ENCODE measurements around the gene GCHFR.

Gene GCHFR

DNA sequence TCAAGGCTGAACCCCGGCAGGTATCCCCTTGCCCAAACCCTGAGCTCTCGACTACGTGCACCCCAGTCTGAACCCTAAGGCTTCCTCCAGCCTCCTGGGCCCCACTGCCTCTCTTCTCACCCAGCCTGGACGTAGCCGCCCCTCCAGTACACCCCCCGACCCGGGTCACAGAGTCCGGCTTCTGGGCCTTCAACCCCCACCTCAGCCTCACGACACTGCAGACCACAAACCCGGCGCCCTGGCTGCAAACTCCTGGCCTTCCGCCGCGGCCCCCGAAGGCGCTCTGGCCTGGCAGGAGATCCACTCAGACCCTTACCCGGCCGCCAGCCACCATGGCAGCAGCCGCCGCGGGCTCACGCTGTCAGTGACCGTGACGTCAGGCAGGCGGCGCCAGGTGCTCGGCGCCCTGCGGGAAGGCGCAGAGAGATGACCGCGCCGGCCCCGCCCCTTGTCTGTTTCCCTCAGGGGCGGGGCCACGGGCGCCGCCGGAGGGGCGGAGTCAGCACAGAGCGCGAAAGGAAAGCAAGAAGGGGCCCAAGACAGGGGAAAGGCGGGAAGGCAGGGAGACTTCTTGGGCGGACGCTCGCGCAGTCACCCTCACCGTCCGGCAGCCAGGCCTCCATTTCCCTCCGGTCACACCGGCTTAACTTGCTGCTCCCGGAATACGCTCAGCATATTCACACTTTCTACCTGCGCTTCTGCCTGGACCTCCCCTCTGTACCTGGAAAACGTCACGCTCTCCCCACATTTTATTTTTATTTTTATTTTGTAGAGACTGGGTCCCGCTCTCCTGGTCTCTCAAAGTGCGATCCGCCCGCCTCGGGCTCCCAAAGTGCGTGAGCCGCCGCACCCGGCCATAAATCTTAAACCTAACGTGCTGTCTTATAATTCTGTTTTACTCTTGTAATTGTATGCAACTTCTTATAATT is 8.7 kb upstream of the GCHFR start, which contains the start of gene RMDN3:
Gene RMDN3, minus strand, starts transcription at position 372 of the 929 bp plus-strand sequence. CDS start 471 bp downstream, outside the sequence.
- peak; percentile 84 for DNase-seq (ENCODE audit: low spot score)

DNA sequence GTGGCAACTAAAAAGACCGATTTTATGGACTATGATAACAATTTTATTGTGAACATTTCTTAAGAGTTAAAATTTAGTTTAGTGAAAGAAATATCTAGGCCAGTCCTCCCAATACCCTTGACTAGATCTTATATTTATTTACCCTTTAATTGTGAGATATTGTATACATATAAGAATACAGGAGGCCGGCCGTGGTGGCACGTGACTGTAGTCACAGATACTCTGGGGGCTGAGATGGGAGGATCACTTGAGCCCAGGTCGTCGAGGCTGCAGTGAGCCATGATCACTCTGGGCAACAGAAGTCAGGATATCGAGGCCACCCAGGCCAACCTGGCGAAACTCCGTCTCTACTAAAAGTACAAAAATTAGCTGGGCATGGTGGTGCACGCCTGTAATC is 8.1 kb upstream of the GCHFR start:
- DNase-seq (ENCODE audit: low spot score), result no peak

DNA sequence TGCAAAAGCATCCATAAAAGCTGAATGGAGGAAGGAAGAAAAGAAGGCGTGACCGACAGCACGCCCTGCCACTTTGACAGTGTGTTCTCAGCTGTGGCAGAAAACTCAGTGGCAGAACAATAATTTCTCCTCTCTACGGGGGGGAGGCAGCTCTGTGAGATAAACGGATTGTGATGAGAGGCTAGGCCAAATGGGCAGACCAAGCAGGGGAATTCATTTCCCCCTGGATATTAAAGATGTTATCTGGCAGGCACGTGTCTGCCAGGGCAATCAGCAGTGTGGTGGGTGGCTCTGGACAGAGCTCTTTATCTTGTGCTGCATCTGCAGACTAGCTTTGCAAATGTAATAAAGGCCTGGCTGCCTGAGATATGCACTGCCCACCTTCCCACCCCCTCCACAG is 6.9 kb upstream of the GCHFR start:
- DNase-seq (ENCODE audit: low spot score), result no peak

DNA sequence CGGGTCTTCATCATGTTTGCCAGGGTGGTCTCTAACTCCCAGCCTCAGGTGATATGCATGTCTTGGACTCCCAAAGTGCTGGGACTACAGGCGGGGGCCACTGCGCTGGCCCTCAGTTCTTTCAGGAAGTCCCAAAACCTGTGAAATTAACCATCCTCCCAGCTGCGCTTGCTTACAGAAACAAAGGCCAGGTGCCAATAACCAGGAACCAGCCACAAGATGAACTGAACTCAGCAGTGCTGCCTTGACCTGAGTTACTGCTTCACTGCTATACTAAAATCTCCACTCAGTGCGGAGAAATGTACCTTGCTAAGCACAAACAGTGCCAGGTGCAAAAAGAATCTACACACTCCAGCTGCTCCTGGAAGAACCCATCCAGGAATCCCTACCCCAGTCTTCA is 3.9 kb upstream of the GCHFR start:
- no peak for DNase-seq (ENCODE audit: low spot score)

DNA sequence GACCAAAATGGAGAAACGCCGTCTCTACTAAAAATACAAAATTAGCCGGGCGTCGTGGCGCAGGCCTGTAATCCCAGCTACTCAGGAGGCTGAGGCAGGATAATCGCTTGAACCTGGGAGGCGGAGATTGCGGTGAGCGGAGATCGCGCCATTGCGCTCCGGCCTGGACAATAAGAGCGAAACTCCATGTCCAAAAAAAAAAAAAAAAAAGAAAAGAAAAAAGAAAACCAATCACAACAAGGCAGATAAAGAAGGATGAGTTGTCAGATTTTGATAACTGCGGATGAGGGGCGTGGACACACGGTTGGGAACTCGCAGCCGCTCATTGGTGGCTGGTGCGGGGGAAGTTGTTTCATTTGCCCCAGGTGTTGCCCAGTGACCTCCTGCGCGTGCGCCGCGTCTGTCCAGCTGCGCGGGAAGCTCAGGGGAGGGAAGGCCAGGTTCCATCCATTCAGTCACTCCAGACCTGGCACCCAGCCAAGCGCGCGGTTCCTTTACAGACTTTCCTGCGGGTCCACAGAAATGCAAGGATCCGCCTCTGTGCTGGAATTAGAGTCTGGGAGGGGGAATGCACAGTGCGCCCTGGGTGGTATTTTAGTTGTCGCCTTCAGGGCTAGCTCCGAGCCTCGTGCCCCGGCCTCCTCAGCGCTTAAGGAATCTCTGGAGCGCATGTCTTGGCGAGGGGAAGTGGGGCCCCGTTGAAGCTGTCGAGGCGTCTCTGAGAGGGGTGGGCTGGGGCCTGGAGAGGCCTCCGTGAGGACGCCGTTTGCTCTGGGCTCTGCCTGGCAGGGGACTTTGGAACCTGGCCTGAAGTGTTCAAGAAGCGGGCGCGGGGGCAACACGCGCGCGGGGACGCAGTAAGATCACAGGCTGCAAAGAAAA is 708 bp upstream of the GCHFR start:
- DNase-seq (ENCODE audit: low spot score), result peak; percentile 87

DNA sequence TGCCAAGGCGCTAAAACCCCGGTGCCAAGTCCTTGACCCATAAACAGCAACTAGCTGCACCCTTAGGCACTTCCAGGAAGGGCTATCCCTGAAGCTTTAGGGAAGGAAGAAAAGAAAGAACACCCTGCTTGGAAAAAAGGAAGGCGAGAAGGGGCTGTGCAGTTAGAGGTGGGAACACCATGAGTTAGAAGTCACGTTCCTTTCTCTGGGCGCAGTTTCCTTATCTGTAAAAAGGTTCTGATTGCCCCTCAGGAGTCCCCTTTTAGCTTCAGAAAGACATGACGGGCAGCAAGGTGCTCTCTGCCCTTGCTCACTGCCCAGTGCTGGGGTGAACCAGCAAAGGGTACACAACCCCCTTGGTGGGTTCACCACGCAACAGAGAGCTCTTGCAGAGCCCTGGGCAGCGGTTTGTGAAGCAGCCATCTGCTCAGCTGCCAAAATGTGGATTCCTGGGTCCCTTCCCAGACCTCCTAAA is 798 bp downstream of the GCHFR start:
- DNase-seq (ENCODE audit: low spot score), result no peak

DNA sequence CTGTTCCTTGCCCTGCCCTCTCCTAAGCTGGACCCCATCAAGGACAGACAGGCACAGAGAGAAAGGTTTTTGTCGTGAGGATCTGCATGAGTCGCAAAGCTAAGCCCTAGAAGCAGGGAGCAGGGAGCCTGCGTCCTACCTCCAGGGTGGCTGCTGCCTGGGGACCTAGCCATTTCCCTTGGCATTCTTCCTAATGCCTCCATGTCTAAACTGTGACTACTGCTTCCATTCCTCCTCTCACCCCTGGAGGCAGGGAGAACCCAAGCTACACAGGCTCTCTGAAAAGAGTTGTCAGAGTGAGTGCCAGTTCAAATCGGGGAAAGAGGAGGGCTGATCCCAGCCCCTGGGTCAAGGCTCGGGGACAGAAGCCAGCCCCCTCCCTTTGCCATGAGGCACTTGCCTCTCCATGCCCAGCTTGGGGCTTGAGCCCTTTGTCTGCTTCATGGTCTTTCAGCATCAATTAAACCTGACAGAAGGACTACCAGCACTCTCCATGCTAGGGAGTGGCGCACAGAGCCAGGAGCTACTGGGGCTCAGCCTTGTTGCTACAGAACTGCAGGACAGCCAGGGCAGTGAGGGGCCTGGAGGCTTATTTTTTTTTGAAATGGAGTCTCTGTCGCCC is 2.4 kb downstream of the GCHFR start:
- no peak for DNase-seq (ENCODE audit: low spot score)

DNA sequence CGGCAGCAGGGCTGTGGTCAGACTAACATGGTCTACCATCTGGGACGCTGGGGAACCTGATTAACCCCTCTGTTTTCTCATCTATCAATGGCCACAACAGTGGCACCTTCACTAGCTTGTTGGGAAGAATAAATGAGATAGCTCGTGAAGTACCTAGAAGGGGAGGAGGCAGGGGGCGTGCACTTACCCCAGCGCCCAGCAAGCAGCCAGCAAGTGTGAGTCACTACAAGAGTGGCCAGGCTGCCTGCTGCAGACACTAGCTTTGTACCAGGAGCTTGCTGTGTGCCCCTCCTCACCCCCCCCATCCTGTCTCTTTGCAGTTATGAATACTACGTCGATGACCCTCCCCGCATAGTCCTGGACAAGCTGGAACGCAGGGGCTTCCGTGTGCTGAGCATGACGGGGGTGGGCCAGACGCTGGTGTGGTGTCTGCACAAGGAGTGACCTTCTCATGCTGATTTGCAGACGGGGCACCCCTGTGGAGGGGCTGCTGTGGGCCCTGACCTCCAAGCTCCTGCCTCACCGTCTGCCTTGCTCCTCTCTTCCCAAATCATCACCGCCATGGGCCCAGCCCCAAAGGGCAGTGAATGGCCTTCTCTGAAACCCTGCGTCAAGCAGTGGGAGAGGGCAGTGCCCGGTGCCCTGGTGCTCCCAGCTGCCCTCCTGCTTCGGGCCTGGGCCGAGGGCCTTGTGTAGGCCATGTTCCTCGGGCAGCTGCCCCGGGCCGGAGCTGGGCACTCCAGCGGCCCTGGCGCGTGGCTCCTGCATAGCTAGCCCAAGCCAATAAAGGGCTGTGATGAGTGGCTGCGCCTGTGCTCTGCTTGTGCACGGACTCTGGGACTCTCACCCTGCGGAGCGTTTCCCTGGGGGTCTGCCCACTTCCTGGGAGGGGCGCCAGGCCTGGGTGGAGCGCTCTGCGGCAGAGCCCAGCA is 3.3 kb downstream of the GCHFR start:
- DNase-seq (ENCODE audit: low spot score), result no peak

DNA sequence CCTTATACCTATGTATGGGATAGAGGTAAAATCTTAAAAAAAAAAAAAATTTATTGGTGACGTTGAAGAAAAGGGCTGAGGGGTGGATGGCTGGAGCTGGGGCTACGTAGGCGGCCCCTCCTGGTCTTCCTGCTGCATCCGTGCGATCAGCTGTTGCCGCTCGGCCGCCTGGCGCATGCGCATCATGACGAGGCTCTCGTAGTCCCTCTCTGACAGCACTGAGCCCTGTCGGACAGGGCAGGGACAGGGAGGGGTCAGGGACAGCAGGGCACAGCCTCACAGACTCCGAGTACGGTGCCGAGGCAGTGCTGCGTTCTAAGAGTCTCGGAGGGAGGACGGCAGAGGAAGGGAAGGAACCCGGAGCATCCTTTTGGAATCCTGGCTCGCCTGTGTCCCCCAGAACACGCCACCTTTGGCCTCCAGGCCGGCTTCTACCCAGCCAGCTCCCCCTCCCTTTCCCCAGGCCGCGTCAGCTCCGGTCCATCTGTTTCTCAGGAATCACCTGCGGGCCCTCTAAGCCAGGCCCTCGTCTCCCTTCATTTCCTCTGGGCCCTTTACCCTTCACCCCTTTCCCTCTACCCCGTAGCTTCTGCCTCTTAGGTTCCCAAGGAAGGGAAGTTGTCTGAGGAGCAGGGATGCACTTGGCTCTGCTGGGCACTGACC is 4.1 kb downstream of the GCHFR start:
- DNase-seq (ENCODE audit: low spot score), result no peak

DNA sequence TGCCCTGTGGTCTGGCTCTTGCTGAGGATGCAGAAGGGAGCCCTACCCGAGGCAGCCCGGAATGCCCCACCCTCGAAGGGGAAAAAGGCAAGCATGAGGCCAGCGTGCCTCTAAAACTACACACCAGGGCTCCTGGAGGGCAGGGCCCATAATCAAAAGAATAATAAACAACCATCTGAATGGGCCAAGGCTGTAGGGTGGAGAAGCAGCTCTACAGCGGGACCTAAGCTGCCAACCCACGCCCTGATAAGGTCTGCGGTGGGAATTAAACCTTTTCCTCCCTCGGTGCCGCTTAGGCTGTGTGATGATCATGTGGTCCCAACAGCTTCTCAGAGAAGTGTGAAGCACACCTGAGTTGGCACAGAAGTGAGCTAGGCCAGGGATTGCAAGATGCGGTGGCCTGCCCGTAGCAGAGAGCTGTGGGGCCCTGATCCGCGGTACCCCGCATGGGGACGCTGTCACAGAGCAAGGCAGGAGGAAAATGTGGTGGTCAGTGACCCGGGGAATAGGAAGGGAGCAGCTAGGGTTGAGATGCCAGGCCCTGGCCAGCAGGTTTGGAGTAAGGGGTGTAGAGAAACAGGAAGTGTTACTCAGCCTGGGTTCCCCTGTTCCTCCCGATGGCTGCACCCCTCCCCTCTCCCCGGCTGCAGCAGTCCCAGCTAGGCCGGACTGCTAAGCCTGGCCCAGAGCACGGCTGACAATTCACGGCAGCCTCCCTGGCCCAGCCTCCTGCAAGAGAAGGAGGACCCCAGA is 4.8 kb downstream of the GCHFR start:
- DNase-seq (ENCODE audit: low spot score), result no peak

DNA sequence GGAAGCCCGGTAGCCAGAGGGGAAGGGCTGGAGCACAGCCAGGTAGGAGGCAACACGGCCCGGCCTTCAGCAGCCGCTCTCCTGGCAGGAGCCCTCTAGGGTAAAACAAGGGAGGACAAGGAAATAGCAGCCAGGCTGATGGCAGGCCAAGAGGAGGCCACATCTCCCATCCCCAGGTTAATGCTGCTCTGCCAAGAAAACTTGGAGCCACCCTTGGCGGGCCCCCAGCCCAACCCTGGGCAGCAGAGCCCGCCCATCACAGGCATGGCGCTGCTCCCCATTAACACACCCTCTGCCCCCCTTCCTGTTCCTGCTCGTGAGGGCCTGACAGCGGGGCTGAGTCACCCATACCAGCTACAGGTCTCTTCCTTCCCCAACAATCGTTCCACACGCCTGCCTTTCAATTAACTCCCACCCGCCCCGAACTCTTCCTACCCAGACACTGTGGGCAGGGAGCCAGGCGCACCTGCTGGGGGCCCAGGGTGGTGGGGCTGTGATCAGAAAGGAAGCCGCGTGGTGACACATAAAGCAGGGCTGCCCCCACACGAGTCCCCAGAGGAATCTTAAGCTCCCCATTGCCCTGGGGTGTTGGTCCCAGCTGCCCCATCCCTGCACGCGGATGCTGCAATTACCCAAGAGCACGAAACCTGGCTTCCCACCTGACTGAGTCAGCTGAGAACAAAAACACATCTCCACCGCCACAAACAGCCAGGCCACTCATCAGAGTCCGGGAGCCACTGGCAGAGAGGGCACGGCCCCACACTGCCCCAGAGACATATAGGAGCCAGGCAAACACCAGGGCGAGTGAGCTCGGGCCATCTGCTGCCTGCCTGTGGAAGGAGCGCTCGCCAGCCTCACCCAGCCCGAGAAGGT is 5.6 kb downstream of the GCHFR start, which contains the start of gene C15orf62:
Gene C15orf62, plus strand, starts transcription at position 707 of the 873 bp plus-strand sequence. CDS start 516 bp downstream, outside the sequence.
- peak; percentile 93 for DNase-seq (ENCODE audit: low spot score)

DNA sequence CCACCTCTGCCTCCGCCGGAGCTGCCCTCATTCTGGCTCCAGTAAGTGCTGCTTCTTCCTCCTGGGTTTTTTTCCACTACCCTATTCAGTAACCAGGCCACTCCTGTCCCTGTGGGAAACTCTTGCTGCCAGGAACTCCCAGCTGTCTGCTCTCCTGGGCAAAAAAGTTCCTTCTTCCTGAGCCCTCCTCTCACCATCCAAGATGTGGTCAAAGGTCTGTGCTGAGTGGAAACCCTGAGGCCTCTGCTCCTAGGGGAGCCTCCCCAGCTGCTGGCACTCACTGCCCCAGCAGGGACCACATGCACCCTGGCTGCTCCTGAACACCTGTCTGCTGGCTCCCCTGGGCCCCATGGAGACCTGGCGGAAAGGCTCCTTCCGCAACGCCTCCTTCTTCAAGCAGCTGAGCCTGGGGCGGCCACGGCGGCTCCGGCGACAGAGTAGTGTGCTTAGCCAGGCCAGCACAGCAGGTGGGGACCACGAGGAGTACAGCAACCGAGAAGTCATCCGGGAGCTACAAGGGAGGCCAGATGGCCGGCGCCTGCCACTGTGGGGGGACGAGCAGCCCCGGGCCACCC is 6.4 kb downstream of the GCHFR start:
- no peak for DNase-seq (ENCODE audit: low spot score)

DNA sequence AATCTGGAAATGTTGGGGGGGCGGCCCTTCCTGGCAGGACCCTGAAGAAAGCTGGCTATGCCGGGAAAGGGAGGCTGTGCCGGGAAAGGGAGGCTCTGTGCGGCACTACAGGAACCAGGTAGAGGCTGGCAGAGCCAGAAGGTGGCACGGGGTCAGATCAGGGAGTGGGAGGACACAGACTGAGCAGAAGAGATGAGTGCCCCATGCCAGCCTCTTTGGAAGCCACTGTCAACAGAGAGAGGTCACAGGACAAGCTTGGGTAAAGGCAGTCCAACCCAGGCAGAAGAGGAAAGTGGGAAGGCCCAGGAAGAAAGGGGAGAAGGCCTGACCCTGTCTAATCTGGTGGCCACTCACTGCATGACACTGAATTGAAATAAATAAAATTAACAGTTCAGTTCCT is 7.4 kb downstream of the GCHFR start:
- no peak for DNase-seq (ENCODE audit: low spot score)

DNA sequence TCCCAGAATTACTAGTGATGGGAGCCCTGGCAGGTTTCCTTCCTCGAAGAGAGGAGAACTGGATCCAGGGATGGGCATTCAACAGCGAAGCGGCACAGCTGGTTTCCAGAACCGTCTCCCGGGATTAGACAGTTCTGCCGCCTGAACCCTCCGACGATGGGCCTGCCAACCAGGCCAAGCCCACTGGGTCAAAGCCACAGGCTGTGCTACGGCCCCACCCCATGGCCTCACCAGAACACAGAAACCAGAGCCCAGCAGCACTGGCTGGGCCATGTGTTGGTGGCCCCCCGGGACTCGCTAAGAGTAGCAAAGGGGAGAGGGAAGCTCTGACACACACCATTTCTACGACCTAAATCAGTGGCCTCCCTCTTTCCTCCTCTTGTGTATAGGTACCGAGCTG is 8.1 kb downstream of the GCHFR start:
- DNase-seq (ENCODE audit: low spot score), result no peak

DNA sequence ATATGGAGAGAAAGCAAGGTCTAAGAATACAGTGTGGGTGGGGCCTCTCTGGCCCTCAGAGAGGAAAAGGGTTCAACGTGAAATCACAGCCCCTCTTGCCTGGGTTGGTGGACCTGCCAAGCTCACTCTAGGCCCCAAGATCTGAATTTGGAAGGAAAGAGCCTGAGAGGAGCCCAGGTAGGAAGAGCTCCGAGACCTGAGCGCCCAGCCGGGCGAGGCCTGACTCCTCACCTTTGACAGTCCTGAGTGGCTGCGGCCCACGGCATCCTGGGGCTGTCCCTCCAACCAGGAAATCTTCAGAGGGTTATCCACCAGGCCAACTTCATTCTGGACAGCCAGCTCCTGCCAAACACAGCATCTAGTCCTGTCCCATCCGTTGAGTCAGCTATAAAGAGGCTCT is 9.6 kb downstream of the GCHFR start:
- DNase-seq (ENCODE audit: low spot score), result no peak

DNA sequence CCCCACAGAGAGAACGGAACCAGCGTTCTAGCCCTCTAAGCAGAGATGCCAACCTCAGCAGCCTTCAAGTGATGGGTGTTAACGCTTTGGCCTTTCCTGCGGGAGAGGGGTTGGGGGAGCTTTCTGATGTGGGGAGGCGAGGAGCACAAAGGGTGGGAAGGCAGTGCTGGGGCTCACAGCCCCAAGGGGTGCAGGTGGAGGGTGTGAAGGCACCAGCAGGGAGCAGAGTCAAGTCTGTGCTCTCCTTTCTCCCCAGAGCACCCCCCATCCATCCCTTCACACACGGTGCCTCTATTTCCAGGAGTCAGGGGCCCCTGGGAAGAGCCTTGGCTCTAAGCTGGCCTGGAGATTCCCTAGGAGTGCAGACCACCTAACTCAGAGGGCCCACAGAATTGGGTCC is 10.0 kb downstream of the GCHFR start:
- no peak for DNase-seq (ENCODE audit: low spot score)

DNA sequence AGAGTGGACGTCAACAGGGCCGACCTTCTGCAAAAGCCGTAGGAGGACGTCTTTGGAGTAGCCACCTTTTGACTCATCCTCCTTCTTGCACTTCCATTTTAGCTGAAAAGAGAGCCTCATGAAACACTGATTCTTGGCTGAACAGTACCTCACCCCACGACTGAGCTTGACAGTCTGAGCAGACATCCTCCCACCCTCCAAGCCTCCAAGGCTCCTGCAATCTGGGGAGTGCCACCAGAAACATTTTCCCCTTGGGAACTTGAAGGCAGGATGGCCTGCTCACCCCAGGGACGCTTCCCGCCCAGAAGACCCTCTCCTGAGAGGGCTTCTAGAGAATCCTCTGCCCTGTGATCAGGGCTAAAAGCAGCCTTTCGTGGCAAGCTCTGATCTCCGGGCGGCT is 11.1 kb downstream of the GCHFR start:
- DNase-seq (ENCODE audit: low spot score), result no peak
